ENCODE results near the gene HOOK2. TPM values are rescaled to one million over a fixed set of nuclear protein-coding genes. Genes with fewer than 3 reads are reported as not detected.
A peak's percentile ranks its signal among the peaks of the same experiment; 100 is the strongest.

Gene HOOK2
- total and polyA plus RNA-seq, 2 of the 13 experiments (the other 11 are each of a cell fraction or from before 2014, with no cell fraction given), result 9.2 to 12.9 TPM

DNA sequence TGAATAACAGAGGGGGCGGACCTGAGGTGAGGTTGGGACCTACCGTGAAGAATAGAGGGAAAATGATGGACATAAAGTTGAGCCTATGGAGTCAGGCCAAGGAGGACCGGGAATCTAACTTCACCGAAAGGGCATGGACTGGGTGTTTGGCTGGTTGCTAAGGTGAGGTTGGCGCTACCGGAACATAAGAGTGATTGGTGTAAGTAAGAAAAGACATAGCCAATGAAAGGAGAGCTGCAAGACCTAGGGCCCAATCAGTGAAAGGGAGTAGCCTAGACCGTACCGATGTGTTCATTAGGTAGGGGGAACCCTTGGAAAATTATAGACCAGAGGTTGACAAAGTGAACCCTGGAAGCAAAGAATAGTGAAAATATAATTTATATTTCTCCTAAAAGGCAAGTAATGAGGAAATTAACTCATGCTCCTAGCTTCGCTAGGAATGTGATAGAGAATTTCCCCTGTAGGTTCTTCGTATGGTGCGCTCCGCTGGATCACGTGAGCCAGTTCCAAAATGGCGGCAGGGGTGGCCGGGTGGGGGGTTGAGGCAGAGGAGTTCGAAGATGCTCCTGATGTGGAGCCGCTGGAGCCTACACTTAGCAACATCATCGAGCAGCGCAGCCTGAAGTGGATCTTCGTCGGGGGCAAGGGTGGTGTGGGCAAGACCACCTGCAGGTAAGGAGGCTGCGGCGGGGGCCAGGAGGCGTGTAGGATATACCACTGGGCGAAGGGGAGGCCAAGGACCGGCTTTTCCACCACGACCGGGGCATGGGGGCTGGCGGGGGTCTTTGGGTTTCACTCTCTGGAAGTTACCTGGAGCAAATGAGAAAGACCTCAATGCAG lies 38.1 kb downstream of the HOOK2 start, which contains the start of gene GET3 (continued):
- TF ChIP-seq ZNF562 (CRISPR knock-in tag; IDR thresholded peaks at IDR 0.05; ENCODE audit: borderline replicate concordance), result no peak
- 0 out of 2 replicates have a peak, but pooled peaks have one; percentile 4 for TF ChIP-seq RFXANK (CRISPR knock-in tag; IDR thresholded peaks at IDR 0.05)
- peak; percentile 37; the same call in 1 of the 2 replicates for TF ChIP-seq NCOR1 (IDR thresholded peaks at IDR 0.05; ENCODE audit: borderline replicate concordance, low read length)
- 0 out of 2 replicates have a peak, but pooled peaks have one; percentile 21 for TF ChIP-seq HIVEP1 (CRISPR knock-in tag; IDR thresholded peaks at IDR 0.05)
- TF ChIP-seq ZNF136 (CRISPR knock-in tag; IDR thresholded peaks at IDR 0.05; ENCODE audit: low read depth), result no peak
- TF ChIP-seq KAT8 (CRISPR knock-in tag; IDR thresholded peaks at IDR 0.05), result peak; percentile 96
- TF ChIP-seq ZNF24 (IDR thresholded peaks at IDR 0.05), result no peak
- no peak for TF ChIP-seq MEIS2 (CRISPR knock-in tag; IDR thresholded peaks at IDR 0.05)
- TF ChIP-seq PHF20 (CRISPR knock-in tag; IDR thresholded peaks at IDR 0.05), result peak; percentile 96
- TF ChIP-seq, protein P1, sequence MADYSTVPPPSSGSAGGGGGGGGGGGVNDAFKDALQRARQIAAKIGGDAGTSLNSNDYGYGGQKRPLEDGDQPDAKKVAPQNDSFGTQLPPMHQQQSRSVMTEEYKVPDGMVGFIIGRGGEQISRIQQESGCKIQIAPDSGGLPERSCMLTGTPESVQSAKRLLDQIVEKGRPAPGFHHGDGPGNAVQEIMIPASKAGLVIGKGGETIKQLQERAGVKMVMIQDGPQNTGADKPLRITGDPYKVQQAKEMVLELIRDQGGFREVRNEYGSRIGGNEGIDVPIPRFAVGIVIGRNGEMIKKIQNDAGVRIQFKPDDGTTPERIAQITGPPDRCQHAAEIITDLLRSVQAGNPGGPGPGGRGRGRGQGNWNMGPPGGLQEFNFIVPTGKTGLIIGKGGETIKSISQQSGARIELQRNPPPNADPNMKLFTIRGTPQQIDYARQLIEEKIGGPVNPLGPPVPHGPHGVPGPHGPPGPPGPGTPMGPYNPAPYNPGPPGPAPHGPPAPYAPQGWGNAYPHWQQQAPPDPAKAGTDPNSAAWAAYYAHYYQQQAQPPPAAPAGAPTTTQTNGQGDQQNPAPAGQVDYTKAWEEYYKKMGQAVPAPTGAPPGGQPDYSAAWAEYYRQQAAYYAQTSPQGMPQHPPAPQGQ (CRISPR knock-in tag; IDR thresholded peaks at IDR 0.05; ENCODE audit: borderline replicate concordance), result no peak
- no peak for TF ChIP-seq STAG1 (CRISPR knock-in tag; IDR thresholded peaks at IDR 0.05)
- peak; percentile 74 for TF ChIP-seq ASH2L (IDR thresholded peaks at IDR 0.05; ENCODE audit: insufficient read length, low read depth, low read length)
- TF ChIP-seq, protein P2, sequence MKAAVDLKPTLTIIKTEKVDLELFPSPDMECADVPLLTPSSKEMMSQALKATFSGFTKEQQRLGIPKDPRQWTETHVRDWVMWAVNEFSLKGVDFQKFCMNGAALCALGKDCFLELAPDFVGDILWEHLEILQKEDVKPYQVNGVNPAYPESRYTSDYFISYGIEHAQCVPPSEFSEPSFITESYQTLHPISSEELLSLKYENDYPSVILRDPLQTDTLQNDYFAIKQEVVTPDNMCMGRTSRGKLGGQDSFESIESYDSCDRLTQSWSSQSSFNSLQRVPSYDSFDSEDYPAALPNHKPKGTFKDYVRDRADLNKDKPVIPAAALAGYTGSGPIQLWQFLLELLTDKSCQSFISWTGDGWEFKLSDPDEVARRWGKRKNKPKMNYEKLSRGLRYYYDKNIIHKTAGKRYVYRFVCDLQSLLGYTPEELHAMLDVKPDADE (CRISPR knock-in tag; IDR thresholded peaks at IDR 0.05), result no peak
- no peak for TF ChIP-seq ZNF207 (IDR thresholded peaks at IDR 0.05; ENCODE audit: borderline replicate concordance)
- TF ChIP-seq GABPB1 (CRISPR knock-in tag; IDR thresholded peaks at IDR 0.05), result peak; percentile 76
- TF ChIP-seq ZNF343 (CRISPR knock-in tag; IDR thresholded peaks at IDR 0.05), result 0 out of 2 replicates have a peak, but pooled peaks have one; percentile 69
- TF ChIP-seq MEF2D (CRISPR knock-in tag; IDR thresholded peaks at IDR 0.05), result 0 out of 2 replicates have a peak, but pooled peaks have one; percentile 23
- TF ChIP-seq MIXL1 (CRISPR knock-in tag; IDR thresholded peaks at IDR 0.05), result peak; percentile 55; the same call in 1 of the 2 replicates
- peak; percentile 55; the same call in 1 of the 2 replicates for TF ChIP-seq CCDC6 (CRISPR knock-in tag; IDR thresholded peaks at IDR 0.05)
- no peak for TF ChIP-seq CENPT (CRISPR knock-in tag; IDR thresholded peaks at IDR 0.05; ENCODE audit: low read depth)
- TF ChIP-seq SALL2 (CRISPR knock-in tag; IDR thresholded peaks at IDR 0.05), result no peak
- TF ChIP-seq, protein P3, sequence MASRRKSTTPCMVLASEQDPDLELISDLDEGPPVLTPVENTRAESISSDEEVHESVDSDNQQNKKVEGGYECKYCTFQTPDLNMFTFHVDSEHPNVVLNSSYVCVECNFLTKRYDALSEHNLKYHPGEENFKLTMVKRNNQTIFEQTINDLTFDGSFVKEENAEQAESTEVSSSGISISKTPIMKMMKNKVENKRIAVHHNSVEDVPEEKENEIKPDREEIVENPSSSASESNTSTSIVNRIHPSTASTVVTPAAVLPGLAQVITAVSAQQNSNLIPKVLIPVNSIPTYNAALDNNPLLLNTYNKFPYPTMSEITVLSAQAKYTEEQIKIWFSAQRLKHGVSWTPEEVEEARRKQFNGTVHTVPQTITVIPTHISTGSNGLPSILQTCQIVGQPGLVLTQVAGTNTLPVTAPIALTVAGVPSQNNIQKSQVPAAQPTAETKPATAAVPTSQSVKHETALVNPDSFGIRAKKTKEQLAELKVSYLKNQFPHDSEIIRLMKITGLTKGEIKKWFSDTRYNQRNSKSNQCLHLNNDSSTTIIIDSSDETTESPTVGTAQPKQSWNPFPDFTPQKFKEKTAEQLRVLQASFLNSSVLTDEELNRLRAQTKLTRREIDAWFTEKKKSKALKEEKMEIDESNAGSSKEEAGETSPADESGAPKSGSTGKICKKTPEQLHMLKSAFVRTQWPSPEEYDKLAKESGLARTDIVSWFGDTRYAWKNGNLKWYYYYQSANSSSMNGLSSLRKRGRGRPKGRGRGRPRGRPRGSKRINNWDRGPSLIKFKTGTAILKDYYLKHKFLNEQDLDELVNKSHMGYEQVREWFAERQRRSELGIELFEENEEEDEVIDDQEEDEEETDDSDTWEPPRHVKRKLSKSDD (CRISPR knock-in tag; IDR thresholded peaks at IDR 0.05; ENCODE audit: low read depth), result no peak
- TF ChIP-seq MXD4 (CRISPR knock-in tag; IDR thresholded peaks at IDR 0.05), result peak; percentile 37; the same call in 1 of the 2 replicates
- TF ChIP-seq NFIC (IDR thresholded peaks at IDR 0.05; ENCODE audit: low read length), result peak; percentile 75
- TF ChIP-seq NCOA2 (CRISPR knock-in tag; IDR thresholded peaks at IDR 0.05), result no peak; the same call in 1 of the 2 replicates
- no peak for TF ChIP-seq FOXO1 (CRISPR knock-in tag; IDR thresholded peaks at IDR 0.05)

Data from HepG2 (cell line).